ENCODE data around the gene SLC25A30.

Gene SLC25A30

GRCh38 chr13:45445053-45445452 is 26.9 kb upstream of the SLC25A30 start:
- no peak overlapping the region for H3K4me3 ChIP-seq (ENCODE audit: low read depth, low read length)
- no peak for DNase-seq (ENCODE audit: low read depth)
- TF ChIP-seq MAX (IDR thresholded peaks at IDR 0.05; ENCODE audit: low read depth, low read length) (no peak), CTCF (IDR thresholded peaks at IDR 0.05; ENCODE audit: low read depth, low read length) (no peak), POLR2A (IDR thresholded peaks at IDR 0.05; ENCODE audit: extremely low read depth, insufficient read length) (no peak), MYC (IDR thresholded peaks at IDR 0.05; ENCODE audit: low read depth, low read length) (no peak)

GRCh38 chr13:45441633-45442032 is 23.5 kb upstream of the SLC25A30 start:
- no peak overlapping the region for H3K4me3 ChIP-seq (ENCODE audit: low read depth, low read length)
- DNase-seq (ENCODE audit: low read depth), result peak; percentile 34
- TF ChIP-seq CTCF (IDR thresholded peaks at IDR 0.05; ENCODE audit: low read depth, low read length) (peak; percentile 12), MAX (IDR thresholded peaks at IDR 0.05; ENCODE audit: low read depth, low read length) (no peak)

GRCh38 chr13:45439781-45440462 is 21.7 kb upstream of the SLC25A30 start:
- no peak for DNase-seq (ENCODE audit: low read depth)
- TF ChIP-seq CTCF (IDR thresholded peaks at IDR 0.05; ENCODE audit: low read depth, low read length) (no peak), MAX (IDR thresholded peaks at IDR 0.05; ENCODE audit: low read depth, low read length) (no peak), POLR2A (IDR thresholded peaks at IDR 0.05; ENCODE audit: extremely low read depth, insufficient read length) (no peak), MYC (IDR thresholded peaks at IDR 0.05; ENCODE audit: low read depth, low read length) (no peak)
- no peak overlapping the region for H3K4me3 ChIP-seq (ENCODE audit: low read depth, low read length)

- no peak for DNase-seq (ENCODE audit: low read depth)
- TF ChIP-seq POLR2A (IDR thresholded peaks at IDR 0.05; ENCODE audit: extremely low read depth, insufficient read length), result no peak
Measured at GRCh38 chr13:45439008-45439407, 20.8 kb upstream of the SLC25A30 start.

GRCh38 chr13:45437947-45438346 is 19.8 kb upstream of the SLC25A30 start:
- no peak overlapping the region for H3K4me3 ChIP-seq (ENCODE audit: low read depth, low read length)
- TF ChIP-seq MYC (IDR thresholded peaks at IDR 0.05; ENCODE audit: low read depth, low read length), result no peak
- TF ChIP-seq MAX (IDR thresholded peaks at IDR 0.05; ENCODE audit: low read depth, low read length), result no peak
- no peak for TF ChIP-seq POLR2A (IDR thresholded peaks at IDR 0.05; ENCODE audit: extremely low read depth, insufficient read length)
- TF ChIP-seq CTCF (IDR thresholded peaks at IDR 0.05; ENCODE audit: low read depth, low read length), result no peak
- DNase-seq (ENCODE audit: low read depth), result no peak

More at GRCh38 chr13:45439008-45439407, 20.8 kb upstream of the SLC25A30 start:
- H3K4me3 ChIP-seq (ENCODE audit: low read depth, low read length), result no peak overlapping the region

- TF ChIP-seq POLR2A (IDR thresholded peaks at IDR 0.05; ENCODE audit: extremely low read depth, insufficient read length) (no peak), CTCF (IDR thresholded peaks at IDR 0.05; ENCODE audit: low read depth, low read length) (no peak), MYC (IDR thresholded peaks at IDR 0.05; ENCODE audit: low read depth, low read length) (no peak), MAX (IDR thresholded peaks at IDR 0.05; ENCODE audit: low read depth, low read length) (no peak)
- H3K4me3 ChIP-seq (ENCODE audit: low read depth, low read length), result no peak overlapping the region
- DNase-seq (ENCODE audit: low read depth), result no peak
Measured at GRCh38 chr13:45436953-45437352, 18.8 kb upstream of the SLC25A30 start.

Measured in NB4 (cell line).